Measurements from ENCODE around the gene BCAR3.

Gene BCAR3

DNA sequence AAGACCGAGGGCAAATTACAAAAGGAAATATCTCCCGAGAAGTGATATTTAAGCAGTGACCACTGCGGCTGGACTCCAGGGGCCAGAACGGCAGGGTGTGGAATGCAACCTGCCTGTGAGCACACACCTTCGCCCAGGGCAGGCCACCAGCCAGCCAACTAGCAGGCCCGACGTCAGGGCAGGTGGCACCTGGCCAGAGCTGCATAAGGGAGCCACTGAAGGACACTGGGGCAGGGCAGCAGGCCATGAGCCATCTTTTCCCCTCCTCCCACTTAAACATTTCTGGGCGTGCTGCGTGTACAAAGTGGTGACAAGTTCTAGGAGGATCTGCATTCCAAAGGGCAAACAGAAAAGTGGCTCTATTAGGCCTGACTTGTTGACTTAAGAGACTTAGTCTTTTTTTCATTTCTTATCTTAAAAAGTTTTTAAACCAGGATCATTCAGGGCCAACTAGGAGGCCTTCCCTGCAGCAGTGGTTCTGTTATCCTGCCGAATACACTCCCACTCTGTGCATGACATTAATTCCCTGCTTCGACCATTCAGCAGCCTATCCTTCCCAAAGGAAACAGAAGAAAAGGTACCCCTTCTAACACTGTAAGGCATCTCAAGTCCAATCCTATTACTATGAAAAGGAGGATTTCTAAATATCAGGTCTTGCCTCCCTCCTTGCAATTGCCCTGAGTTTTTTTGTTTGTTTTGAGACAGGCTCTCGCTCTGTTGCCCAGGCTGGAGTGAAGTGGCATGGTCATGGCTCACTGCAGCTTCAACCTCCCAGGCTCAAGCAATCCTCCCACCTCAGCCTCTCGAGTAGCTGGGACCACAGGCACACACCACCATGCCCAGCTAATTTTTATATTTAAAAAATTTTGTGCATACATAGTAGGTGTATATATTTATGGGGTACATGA is 96.3 kb downstream of the BCAR3 start:
- Histone ChIP-seq H3K27ac (ENCODE audit: low read length) (no peak overlapping the region), H3K9me3 (ENCODE audit: control insufficient read depth, low read depth, low read length) (no peaks in the 10 kb centered on the region), H3K36me3 (ENCODE audit: control insufficient read depth, low read depth, low read length) (peaks cover 12% of the 10 kb centered on the region)

DNA sequence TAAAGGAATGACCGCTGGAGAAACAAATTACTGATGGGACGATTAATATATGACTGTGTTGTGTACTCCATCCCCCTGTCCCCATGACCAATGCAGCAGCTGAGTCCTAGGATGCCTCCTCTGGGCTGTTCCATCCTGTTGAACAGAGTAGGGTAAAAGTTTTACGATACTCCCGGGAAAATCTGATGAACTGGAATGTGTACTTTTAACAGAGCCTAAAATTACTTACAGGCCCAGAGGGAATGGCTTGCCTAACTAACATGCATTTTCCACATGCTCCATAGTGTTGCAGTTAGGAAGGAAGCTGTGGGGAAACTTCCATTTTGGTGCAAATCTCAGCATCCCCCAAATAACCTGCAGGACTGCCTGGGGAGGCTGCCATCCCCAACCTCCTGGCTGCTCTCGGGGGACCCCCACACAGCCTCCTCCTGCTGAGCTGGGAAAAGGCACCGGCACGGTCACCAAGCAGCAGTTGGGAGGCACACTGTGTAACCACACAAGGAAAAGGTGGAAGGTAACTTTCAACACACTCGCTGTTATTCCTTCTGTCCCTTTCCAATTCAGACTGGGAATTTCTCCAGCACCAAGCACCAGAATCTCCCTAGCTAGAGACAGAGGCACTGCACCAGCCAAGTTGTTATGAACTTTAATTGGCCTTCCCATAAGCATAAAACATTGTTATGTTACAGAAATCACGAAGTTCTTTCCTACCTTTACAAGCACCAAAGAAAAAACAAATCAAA is 97.2 kb downstream of the BCAR3 start:
- Histone ChIP-seq H3K9me3 (ENCODE audit: control insufficient read depth, low read depth, low read length) (no peaks in the 10 kb centered on the region), H3K27ac (ENCODE audit: low read length) (no peak overlapping the region), H3K36me3 (ENCODE audit: control insufficient read depth, low read depth, low read length) (peaks cover 12% of the 10 kb centered on the region), H3K9ac (ENCODE audit: low read length) (no peak overlapping the region), H3K4me1 (ENCODE audit: control insufficient read depth, low read depth, low read length) (no peaks in the 10 kb centered on the region), H3K4me3 (ENCODE audit: low read length) (no peak overlapping the region), H3K27me3 (ENCODE audit: control insufficient read depth, insufficient read depth, low read length) (no peaks in the 10 kb centered on the region)

More for the DNA sequence above, 96.3 kb downstream of the BCAR3 start:
- Histone ChIP-seq H3K27me3 (ENCODE audit: control insufficient read depth, insufficient read depth, low read length) (no peaks in the 10 kb centered on the region), H3K9ac (ENCODE audit: low read length) (no peak overlapping the region), H3K4me1 (ENCODE audit: control insufficient read depth, low read depth, low read length) (no peaks in the 10 kb centered on the region), H3K4me3 (ENCODE audit: low read length) (no peak overlapping the region)

DNA sequence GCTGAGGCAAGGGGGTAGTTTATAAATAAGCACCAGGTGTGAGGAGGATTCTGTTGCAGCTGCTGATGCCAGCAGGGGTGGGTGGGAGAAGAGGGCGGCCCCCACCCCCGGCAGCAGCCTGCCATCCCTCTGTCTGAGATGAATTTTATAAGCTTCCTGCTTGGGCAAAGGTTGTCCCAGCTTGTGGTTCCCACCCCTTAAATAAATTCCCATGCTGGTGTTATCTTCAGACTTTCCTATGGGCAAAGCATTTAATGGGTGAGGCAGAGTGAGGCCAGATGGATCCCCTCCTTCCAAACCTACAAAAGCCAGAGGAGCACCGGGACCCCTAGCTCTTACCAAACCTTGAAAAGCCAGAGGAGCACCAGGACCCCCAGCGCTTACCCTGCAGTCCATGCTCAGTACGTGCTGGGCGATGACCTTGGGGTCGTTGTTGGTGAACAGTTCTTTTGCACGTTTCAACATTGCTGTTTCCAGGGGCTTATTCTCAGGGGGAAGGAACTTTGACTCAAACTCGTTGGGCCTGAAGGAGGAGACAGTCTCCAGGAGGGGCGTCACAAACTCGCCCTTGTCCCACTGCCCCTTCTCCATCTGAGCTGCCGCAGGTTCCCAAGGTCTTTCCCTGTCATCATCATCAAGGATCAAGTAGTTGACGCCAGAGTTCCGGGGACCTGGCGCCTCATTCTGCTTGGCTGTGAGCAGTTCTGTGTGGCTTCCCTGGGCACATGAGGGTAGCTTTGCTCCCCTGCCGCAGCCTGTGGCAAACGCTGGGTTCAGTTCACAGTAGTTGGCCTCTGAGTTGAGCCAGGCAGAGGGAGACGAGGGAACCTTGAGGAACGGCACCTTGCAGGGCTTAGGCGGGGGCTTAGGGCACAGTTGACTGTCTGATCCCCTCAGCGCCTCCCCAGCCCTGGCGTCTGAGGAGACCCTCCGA is 99.5 kb downstream of the BCAR3 start:
- no peak overlapping the region for H3K4me3 ChIP-seq (ENCODE audit: low read length)
- H3K9ac ChIP-seq (ENCODE audit: low read length) = no peak overlapping the region
- H3K9me3 ChIP-seq (ENCODE audit: control insufficient read depth, low read depth, low read length) = no peaks in the 10 kb centered on the region
- H3K36me3 ChIP-seq (ENCODE audit: control insufficient read depth, low read depth, low read length) = peaks cover 8% of the 10 kb centered on the region
- H3K4me1 ChIP-seq (ENCODE audit: control insufficient read depth, low read depth, low read length) = no peaks in the 10 kb centered on the region
- no peak overlapping the region for H3K27ac ChIP-seq (ENCODE audit: low read length)
- no peaks in the 10 kb centered on the region for H3K27me3 ChIP-seq (ENCODE audit: control insufficient read depth, insufficient read depth, low read length)

DNA sequence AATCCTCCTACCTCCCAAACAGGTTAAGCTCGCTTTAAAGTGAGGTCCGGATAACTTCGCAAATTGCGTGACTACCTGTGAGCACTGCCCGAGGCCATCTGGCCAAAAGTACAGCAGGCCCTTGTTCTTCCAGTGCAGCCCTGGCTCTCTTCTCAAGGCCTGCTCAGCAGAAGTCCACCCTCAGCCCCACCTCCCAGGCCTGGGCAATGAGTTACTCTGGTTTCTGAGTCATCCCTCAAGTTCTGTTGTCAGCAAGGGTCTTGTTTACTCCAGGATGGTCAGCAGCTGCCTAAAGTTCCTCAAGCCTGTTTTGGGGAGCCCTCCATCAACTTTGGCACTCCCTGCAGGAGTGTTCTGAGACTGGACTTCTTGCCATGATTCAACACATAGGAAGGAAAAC is 101.7 kb downstream of the BCAR3 start:
- H3K4me1 ChIP-seq (ENCODE audit: control insufficient read depth, low read depth, low read length) = no peaks in the 10 kb centered on the region
- no peaks in the 10 kb centered on the region for H3K9me3 ChIP-seq (ENCODE audit: control insufficient read depth, low read depth, low read length)
- no peak overlapping the region for H3K27ac ChIP-seq (ENCODE audit: low read length)
- no peaks in the 10 kb centered on the region for H3K27me3 ChIP-seq (ENCODE audit: control insufficient read depth, insufficient read depth, low read length)
- peaks cover 11% of the 10 kb centered on the region for H3K36me3 ChIP-seq (ENCODE audit: control insufficient read depth, low read depth, low read length)
- H3K9ac ChIP-seq (ENCODE audit: low read length) = no peak overlapping the region
- H3K4me3 ChIP-seq (ENCODE audit: low read length) = no peak overlapping the region

DNA sequence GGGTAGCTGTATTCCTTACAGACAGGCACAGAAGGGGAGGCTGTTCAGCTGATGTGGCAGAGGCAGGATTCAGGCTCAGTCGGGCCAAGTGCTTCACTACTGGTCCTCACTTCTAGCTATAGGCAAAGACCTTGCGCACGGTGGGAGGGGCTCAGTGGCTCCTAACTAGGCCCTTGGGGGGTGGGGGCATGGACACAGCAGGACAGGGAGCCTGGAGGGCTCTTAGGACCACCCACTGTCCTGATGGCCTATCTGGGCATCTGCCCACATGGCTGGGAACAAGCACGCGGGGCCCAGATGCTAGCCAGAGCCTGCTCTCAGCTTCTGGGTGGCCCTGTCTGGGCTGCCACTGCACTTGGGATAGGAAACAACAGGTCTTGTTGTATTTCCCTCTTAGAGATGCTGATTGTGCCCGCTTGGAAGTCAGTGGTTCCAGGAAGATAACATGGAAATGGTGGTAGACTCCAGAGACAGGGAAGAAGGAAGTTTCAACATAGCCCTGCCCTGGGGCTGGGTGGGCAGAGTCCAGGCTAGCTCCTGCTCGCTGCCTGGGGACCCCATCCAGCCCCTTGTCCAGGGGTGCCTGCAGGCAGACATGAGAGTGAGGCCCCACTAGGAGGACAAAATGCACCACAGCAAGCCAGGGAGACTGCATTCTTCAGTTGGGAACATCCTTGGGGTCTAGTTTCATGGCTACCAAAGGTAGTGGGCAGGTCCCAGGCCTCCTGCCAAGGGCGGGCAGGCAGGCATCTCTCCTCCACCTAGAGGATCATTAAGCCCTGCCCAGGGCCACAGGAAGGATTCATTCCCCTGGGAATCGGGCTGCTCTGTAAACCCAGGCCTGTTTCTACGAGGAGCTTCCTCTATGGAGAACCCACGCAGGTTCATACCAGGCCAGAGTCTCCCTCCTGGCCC is 102.5 kb downstream of the BCAR3 start:
- Histone ChIP-seq H3K4me3 (ENCODE audit: low read length) (no peak overlapping the region), H3K36me3 (ENCODE audit: control insufficient read depth, low read depth, low read length) (peaks cover 10% of the 10 kb centered on the region), H3K9me3 (ENCODE audit: control insufficient read depth, low read depth, low read length) (no peaks in the 10 kb centered on the region), H3K27me3 (ENCODE audit: control insufficient read depth, insufficient read depth, low read length) (no peaks in the 10 kb centered on the region), H3K9ac (ENCODE audit: low read length) (no peak overlapping the region), H3K4me1 (ENCODE audit: control insufficient read depth, low read depth, low read length) (no peaks in the 10 kb centered on the region), H3K27ac (ENCODE audit: low read length) (no peak overlapping the region)

DNA sequence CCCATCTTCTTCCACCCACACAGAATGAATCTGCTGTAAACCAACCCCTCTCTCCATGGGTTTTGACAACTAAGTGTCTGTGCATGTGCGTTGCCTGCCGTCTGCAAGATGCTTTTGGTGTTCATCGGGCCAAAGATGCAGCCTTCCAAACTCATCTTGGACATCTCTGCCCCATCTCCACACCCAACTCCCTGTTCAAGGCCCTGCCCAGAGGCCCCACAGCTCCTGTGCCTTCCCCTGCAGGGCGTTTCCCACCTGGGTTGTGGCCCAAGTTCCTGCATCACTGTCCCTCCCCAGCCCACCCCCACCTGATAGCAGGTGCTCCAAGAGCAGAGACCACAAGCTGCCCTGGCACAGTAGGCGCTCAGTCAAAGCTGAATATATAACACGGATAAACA is 103.2 kb downstream of the BCAR3 start:
- H3K9me3 ChIP-seq (ENCODE audit: control insufficient read depth, low read depth, low read length) = no peaks in the 10 kb centered on the region
- no peak overlapping the region for H3K9ac ChIP-seq (ENCODE audit: low read length)
- H3K27me3 ChIP-seq (ENCODE audit: control insufficient read depth, insufficient read depth, low read length) = no peaks in the 10 kb centered on the region
- peaks cover 5% of the 10 kb centered on the region for H3K36me3 ChIP-seq (ENCODE audit: control insufficient read depth, low read depth, low read length)
- H3K4me3 ChIP-seq (ENCODE audit: low read length) = no peak overlapping the region
- no peaks in the 10 kb centered on the region for H3K4me1 ChIP-seq (ENCODE audit: control insufficient read depth, low read depth, low read length)
- H3K27ac ChIP-seq (ENCODE audit: low read length) = no peak overlapping the region

DNA sequence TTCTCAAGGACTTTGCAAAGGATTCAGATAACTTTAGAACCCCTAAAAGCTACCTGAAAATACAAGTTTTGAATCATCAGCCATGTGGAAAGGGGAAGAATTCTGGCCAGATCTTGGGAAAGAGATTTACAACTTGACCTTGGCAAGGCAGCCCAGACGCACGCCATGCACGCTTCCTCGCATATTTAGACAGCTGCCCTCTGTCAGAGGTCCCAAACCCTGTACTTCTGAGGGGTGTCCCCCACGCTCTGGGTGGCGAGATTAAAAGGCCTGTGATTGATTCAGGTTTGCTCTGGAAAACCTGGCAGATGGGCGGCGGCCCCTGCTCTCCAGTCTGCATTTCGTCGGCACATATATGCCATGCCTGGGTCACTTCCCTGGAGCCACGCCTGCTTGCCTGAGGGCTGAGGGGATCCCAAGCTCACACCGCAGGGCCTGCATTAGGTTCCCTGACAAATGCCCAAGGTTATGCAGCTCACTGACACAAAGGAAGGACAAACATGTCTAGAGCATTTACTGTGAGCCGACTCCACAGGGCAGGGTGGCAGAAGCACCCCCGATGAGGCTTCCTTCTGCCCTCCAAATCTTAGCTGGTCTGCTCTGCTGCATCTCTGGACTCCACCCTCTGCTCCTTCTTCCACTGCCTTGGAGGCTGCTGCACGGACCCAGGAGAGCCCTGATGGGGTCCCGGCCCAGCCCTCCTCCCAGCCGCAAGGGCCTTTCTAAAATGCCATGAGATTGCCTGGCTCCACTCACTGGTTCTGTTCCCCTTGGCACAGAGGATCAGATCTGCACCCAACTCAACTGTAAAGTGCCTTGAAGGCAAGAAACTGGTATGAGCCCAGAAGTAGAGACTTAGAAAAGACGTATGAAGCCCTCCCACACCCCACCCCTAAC is 103.9 kb downstream of the BCAR3 start:
- no peaks in the 10 kb centered on the region for H3K27me3 ChIP-seq (ENCODE audit: control insufficient read depth, insufficient read depth, low read length)
- peaks cover 6% of the 10 kb centered on the region for H3K36me3 ChIP-seq (ENCODE audit: control insufficient read depth, low read depth, low read length)
- no peaks in the 10 kb centered on the region for H3K4me1 ChIP-seq (ENCODE audit: control insufficient read depth, low read depth, low read length)
- H3K9me3 ChIP-seq (ENCODE audit: control insufficient read depth, low read depth, low read length) = no peaks in the 10 kb centered on the region
- no peak overlapping the region for H3K27ac ChIP-seq (ENCODE audit: low read length)
- no peak overlapping the region for H3K9ac ChIP-seq (ENCODE audit: low read length)
- no peak overlapping the region for H3K4me3 ChIP-seq (ENCODE audit: low read length)

DNA sequence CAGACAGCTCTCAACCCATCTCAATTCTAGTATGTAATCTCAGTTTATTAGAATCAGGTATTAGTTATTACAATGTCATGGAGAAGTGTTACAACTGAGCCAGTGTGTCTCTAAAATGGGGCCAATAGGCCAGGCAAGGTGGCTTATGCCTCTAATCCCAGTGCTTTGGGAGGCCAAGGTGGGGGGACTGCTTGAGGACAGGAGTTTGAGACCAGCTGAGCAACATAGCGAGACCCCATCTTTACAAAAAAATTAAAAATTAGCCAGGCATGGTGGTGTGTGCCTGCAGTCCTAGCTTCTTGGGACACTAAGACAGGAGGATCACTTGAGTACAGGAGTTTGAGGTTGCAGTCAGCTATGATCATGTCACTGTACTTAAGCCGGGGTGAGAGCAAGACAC is 104.9 kb downstream of the BCAR3 start:
- H3K36me3 ChIP-seq (ENCODE audit: control insufficient read depth, low read depth, low read length) = peaks cover 8% of the 10 kb centered on the region

DNA sequence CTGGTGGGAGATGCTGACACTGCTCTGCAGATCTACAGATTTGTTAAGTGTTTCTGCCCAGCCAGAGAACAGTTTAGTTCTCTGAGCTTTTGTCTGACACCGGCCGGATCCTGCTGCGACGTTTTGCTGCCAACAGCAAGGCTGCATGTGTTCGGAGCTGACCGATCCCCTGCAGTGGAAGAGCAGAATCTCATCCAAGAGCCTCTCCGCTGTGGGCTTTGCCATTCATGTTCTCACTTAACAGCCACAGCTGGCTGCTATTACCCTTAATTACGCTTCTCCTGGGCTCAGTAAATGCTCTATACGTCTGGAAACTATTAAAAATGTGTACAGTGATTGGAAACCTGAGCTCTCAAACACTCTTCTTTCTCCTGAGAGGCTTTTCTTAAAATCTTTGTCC is 105.3 kb downstream of the BCAR3 start:
- Histone ChIP-seq H3K9ac (ENCODE audit: low read length) (no peak overlapping the region), H3K36me3 (ENCODE audit: control insufficient read depth, low read depth, low read length) (peaks cover 8% of the 10 kb centered on the region), H3K27ac (ENCODE audit: low read length) (no peak overlapping the region), H3K4me1 (ENCODE audit: control insufficient read depth, low read depth, low read length) (peaks cover 5% of the 10 kb centered on the region), H3K9me3 (ENCODE audit: control insufficient read depth, low read depth, low read length) (no peaks in the 10 kb centered on the region), H3K4me3 (ENCODE audit: low read length) (no peak overlapping the region), H3K27me3 (ENCODE audit: control insufficient read depth, insufficient read depth, low read length) (no peaks in the 10 kb centered on the region)

More for the DNA sequence above, 104.9 kb downstream of the BCAR3 start:
- no peak overlapping the region for H3K27ac ChIP-seq (ENCODE audit: low read length)
- H3K9me3 ChIP-seq (ENCODE audit: control insufficient read depth, low read depth, low read length) = no peaks in the 10 kb centered on the region
- no peak overlapping the region for H3K4me3 ChIP-seq (ENCODE audit: low read length)
- peaks cover 5% of the 10 kb centered on the region for H3K4me1 ChIP-seq (ENCODE audit: control insufficient read depth, low read depth, low read length)
- H3K27me3 ChIP-seq (ENCODE audit: control insufficient read depth, insufficient read depth, low read length) = no peaks in the 10 kb centered on the region
- no peak overlapping the region for H3K9ac ChIP-seq (ENCODE audit: low read length)

Measured in iPS-18a (cell line).